ENCODE measurements around the gene ZDHHC13. TPM values are rescaled to one million over a fixed set of nuclear protein-coding genes. Genes with fewer than 3 reads are reported as not detected.

The ZDHHC13 gene
- total and polyA plus RNA-seq, 9 donors = 5.7 to 15.4 (median 9.0) TPM

GRCh38 chr11:19073454-19074415, 43.2 kb upstream of the ZDHHC13 start:
- H3K4me3 ChIP-seq = no peak overlapping the region
- 51 to 63% (median 56%) methylated on average over 10 of the region's 10 CpGs for WGBS, 3 donors
- no peak overlapping the region for H3K27ac ChIP-seq
- intact Hi-C loops (cut with DNase I) = loop anchor here in 2 of 4 donors (5.0 to 10.0 kb wide), 2 partner anchors 479 to 481 kb away; no protein-coding TSS in a partner anchor
- H3K4me1 ChIP-seq (ENCODE audit: insufficient read depth) = peaks cover 2% of the 10 kb centered on the region
- no peaks in the 10 kb centered on the region for H3K9me3 ChIP-seq
- TF ChIP-seq POLR2A (IDR thresholded peaks at IDR 0.05) (no peak), CTCF (IDR thresholded peaks at IDR 0.05) (no peak), EP300 (IDR thresholded peaks at IDR 0.05) (no peak)
- H3K36me3 ChIP-seq = no peaks in the 10 kb centered on the region
- H3K27me3 ChIP-seq = no peaks in the 10 kb centered on the region
- no peak for DNase-seq

- Histone ChIP-seq H3K4me1 (ENCODE audit: insufficient read depth) (peaks cover 2% of the 10 kb centered on the region), H3K9me3 (no peaks in the 10 kb centered on the region), H3K27ac (no peak overlapping the region), H3K4me3 (no peak overlapping the region), H3K36me3 (no peaks in the 10 kb centered on the region), H3K27me3 (no peaks in the 10 kb centered on the region)
- no peak for TF ChIP-seq EP300 (IDR thresholded peaks at IDR 0.05)
- WGBS, 3 donors = 75 to 81% (median 76%) methylated on average over 3 of the region's 3 CpGs
- intact Hi-C loops (cut with DNase I) = loop anchor here in 1 of 4 donors (10.0 kb wide), 1 partner anchor 479 kb away; no protein-coding TSS in a partner anchor
- DNase-seq = no peak
These were observed 41.3 kb upstream of the ZDHHC13 start for GRCh38 chr11:19075636-19076035.

GRCh38 chr11:19076744-19077589, 40.0 kb upstream of the ZDHHC13 start:
- WGBS, 3 donors = 50 to 59% (median 53%) methylated on average over 10 of the region's 10 CpGs
- DNase-seq = peak in 4 of 5 donors; percentile 17 to 50 (median 36)
- intact Hi-C loops (cut with DNase I) = loop anchor here in 1 of 4 donors (10.0 kb wide), 1 partner anchor 478 kb away; no protein-coding TSS in a partner anchor

GRCh38 chr11:19077965-19078364, 39.0 kb upstream of the ZDHHC13 start:
- Histone ChIP-seq H3K4me1 (ENCODE audit: insufficient read depth) (no peaks in the 10 kb centered on the region), H3K9me3 (no peaks in the 10 kb centered on the region), H3K4me3 (no peak overlapping the region), H3K27me3 (no peaks in the 10 kb centered on the region), H3K27ac (no peak overlapping the region), H3K36me3 (no peaks in the 10 kb centered on the region)
- intact Hi-C loops (cut with DNase I) = loop anchor here in 1 of 4 donors (10.0 kb wide), 1 partner anchor 477 kb away; no protein-coding TSS in a partner anchor
- TF ChIP-seq EP300 (IDR thresholded peaks at IDR 0.05) (no peak), CTCF (IDR thresholded peaks at IDR 0.05) (no peak), POLR2A (IDR thresholded peaks at IDR 0.05) (no peak)
- no peak for DNase-seq

More at GRCh38 chr11:19076744-19077589, 40.0 kb upstream of the ZDHHC13 start:
- Histone ChIP-seq H3K36me3 (no peaks in the 10 kb centered on the region), H3K27ac (no peak overlapping the region), H3K9me3 (no peaks in the 10 kb centered on the region), H3K4me3 (no peak overlapping the region), H3K4me1 (ENCODE audit: insufficient read depth) (no peaks in the 10 kb centered on the region), H3K27me3 (no peaks in the 10 kb centered on the region)
- TF ChIP-seq EP300 (IDR thresholded peaks at IDR 0.05) (no peak), CTCF (IDR thresholded peaks at IDR 0.05) (peak; percentile 27 to 59 (median 30))
